ENCODE measurements around the gene KCNK2. TPM values are rescaled to one million over a fixed set of nuclear protein-coding genes. Genes with fewer than 3 reads are reported as not detected.

The KCNK2 gene
- total RNA-seq, 1 donor from 2014 or later: not detected

DNA sequence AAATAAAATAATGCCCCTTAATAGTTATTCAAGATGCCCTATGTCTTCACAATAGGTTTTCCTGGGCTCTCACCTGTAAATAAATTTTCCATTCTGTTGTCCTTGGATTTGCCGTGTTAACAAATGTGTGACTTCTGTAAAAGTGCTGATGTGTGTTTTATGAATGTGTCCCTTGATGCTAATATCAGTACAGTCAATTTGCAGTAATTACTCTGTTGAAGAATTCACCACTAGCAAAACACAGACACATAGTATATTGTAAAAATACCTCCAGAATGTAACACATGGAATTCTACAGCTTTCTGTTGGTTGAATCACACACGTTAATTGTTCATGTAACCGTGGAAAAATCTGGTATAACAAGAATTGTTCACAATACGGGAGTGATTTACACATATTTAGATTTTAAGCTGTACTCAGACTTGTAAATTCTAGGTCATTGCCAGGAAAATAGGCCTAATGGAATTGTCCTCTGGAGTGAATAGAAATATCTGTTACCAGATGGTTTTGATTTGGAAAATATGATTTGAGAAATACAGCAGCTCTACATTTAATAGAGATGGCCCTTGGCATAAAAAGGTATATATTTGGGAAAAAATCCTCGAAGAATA lies 36.7 kb upstream of the KCNK2 start:
- no peaks in the 10 kb centered on the region for H3K27me3 ChIP-seq (ENCODE audit: control insufficient read depth, insufficient read depth, low read length)
- no peak for TF ChIP-seq CTCF (IDR thresholded peaks at IDR 0.05; ENCODE audit: insufficient read depth, low read length, poor library complexity, severe bottlenecking)
- no peak overlapping the region for H3K4me3 ChIP-seq (ENCODE audit: low read depth, low read length)
- no peak for DNase-seq (ENCODE audit: low read depth)
- H3K36me3 ChIP-seq (ENCODE audit: control insufficient read depth, insufficient read depth, low read length): no peaks in the 10 kb centered on the region

DNA sequence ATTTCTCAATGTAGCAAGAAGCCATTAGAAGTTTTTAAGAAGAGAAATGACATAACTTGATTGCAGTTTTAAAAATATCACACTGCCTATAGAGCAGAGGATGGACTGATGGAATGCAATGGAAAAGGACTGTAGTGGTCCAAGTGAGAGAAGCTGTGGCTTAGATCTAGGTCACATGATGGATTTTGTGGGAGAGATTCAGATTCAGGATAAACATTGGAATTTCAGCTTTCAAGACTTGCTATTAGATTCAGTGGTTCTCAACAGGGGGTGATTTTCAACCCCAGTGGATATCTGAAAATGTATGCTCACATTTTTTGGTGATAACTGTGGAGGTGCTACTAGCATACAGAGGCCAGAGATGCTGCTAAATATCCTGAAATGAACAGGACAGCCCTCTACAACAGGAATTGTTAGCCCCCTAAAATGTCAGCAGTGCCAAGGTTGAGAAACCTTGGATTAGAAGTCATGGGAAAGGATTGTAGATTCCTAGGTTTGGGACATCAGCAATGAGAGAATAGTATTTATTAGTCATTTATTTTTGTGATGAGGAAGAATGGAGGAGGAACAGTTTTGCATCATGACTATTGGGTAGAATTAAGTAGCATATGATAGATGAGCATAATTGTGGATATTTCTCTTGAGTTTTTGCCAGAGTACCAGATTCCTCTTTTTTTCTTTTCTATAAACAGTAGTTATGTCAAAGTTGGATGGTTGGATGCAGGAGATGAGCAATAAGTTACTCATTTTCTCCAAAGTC lies 30.1 kb upstream of the KCNK2 start:
- no peak for TF ChIP-seq CTCF (IDR thresholded peaks at IDR 0.05; ENCODE audit: insufficient read depth, low read length, poor library complexity, severe bottlenecking)
- no peak for DNase-seq (ENCODE audit: low read depth)
- H3K4me3 ChIP-seq (ENCODE audit: low read depth, low read length): no peak overlapping the region

GRCh38 chr1:215054266-215054665 lies 28.3 kb upstream of the KCNK2 start:
- TF ChIP-seq CTCF (IDR thresholded peaks at IDR 0.05; ENCODE audit: insufficient read depth, low read length, poor library complexity, severe bottlenecking): no peak
- Histone ChIP-seq H3K4me3 (ENCODE audit: low read depth, low read length) (no peak overlapping the region), H3K27me3 (ENCODE audit: control insufficient read depth, insufficient read depth, low read length) (no peaks in the 10 kb centered on the region), H3K36me3 (ENCODE audit: control insufficient read depth, insufficient read depth, low read length) (no peaks in the 10 kb centered on the region)
- no peak for DNase-seq (ENCODE audit: low read depth)

More for the DNA sequence above, 30.1 kb upstream of the KCNK2 start:
- Histone ChIP-seq H3K27me3 (ENCODE audit: control insufficient read depth, insufficient read depth, low read length) (no peaks in the 10 kb centered on the region), H3K36me3 (ENCODE audit: control insufficient read depth, insufficient read depth, low read length) (no peaks in the 10 kb centered on the region)

GRCh38 chr1:215055281-215055935 lies 27.1 kb upstream of the KCNK2 start:
- DNase-seq (ENCODE audit: low read depth): no peak
- TF ChIP-seq CTCF (IDR thresholded peaks at IDR 0.05; ENCODE audit: insufficient read depth, low read length, poor library complexity, severe bottlenecking): no peak
- Histone ChIP-seq H3K27me3 (ENCODE audit: control insufficient read depth, insufficient read depth, low read length) (no peaks in the 10 kb centered on the region), H3K36me3 (ENCODE audit: control insufficient read depth, insufficient read depth, low read length) (no peaks in the 10 kb centered on the region), H3K4me3 (ENCODE audit: low read depth, low read length) (no peak overlapping the region)

DNA sequence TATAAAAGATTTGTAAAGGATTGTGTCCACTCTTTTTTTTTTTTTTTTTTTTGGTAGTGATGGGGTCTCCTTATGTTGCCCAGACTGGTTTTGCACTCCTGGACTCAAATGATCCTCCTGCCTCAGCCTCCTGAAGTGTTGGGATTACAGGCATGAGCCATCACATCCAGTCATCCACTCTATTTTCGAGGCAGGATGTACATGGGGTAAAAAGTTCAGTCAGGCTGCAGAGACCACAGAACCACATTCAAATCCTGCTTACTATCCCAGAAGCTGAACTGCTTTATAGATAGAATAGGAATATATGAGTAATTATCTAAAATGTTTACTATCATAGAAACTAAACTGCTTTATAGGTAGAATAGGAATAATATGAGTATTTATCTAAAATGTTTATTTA lies 26.0 kb upstream of the KCNK2 start:
- no peak for DNase-seq (ENCODE audit: low read depth)
- Histone ChIP-seq H3K36me3 (ENCODE audit: control insufficient read depth, insufficient read depth, low read length) (no peaks in the 10 kb centered on the region), H3K4me3 (ENCODE audit: low read depth, low read length) (no peak overlapping the region), H3K27me3 (ENCODE audit: control insufficient read depth, insufficient read depth, low read length) (no peaks in the 10 kb centered on the region)
- no peak for TF ChIP-seq CTCF (IDR thresholded peaks at IDR 0.05; ENCODE audit: insufficient read depth, low read length, poor library complexity, severe bottlenecking)

Measured in kidney epithelial cell (primary cell).